Esophagus squamous epithelium (tissue), 4 donors: ENCODE data around the gene PGM5.

ENCODE experiments used
- CTCF ChIP-seq, 6 experiments: fragments of 450-650 bp in 4 of 6; fragments of 200-600 bp in 2 of 6; sonication (generic) in 2 of 6; IDR thresholded peaks; one replicate each; pipeline ENCODE4 v1.5.1; 2016 to 2019; ENCODE audit warnings: antibody characterized with exemption in 6 of 6, mild to moderate bottlenecking in 4 of 6, moderate library complexity in 4 of 6
- POLR2A ChIP-seq, 4 donors: fragments of 450-650 bp; IDR thresholded peaks; one replicate each; pipeline ENCODE4 v1.6.1; 2017; ENCODE audit warnings: antibody characterized with exemption in 4 of 4, mild to moderate bottlenecking in 4 of 4, moderate library complexity in 3 of 4

GRCh38 chr9:68443624-68444023 is 87.2 kb downstream of the PGM5 start:
- TF ChIP-seq CTCF (IDR thresholded peaks at IDR 0.05) (no peak), POLR2A (IDR thresholded peaks at IDR 0.05) (no peak)
